A549 (cell line): ENCODE measurements around the gene GSS. TPM values are rescaled to one million over a fixed set of nuclear protein-coding genes. Genes with fewer than 3 reads are reported as not detected.

Experiments
- ATAC-seq, 2 experiments: fragments of 200-7000 bp in 1 of 2; fragments of >200 bp in 1 of 2; cut with Nextera tagmentation in 1 of 2; cut with Tn5 transposase in 1 of 2; 3 replicates each; pipeline versions ENCODE4 v1.8.0 to v1.9.1; 2018 to 2020; ENCODE audit warnings: mild to moderate bottlenecking in 1 of 2, moderate library complexity in 1 of 2
- CTCF ChIA-PET: fragments of 300-600 bp; sonication (Branson Sonifier 250); formaldehyde crosslinking; extraction: SDS; loops from one replicate; lab custom pipeline; 2021; ENCODE audit warnings: antibody characterized with exemption, inconsistent platforms; lab: Yijun Ruan, JAX
- POLR2A ChIA-PET: fragments of 350-600 bp; formaldehyde crosslinking; extraction: SDS; loops from one replicate; lab custom pipeline; 2021; ENCODE audit warnings: antibody characterized with exemption, inconsistent platforms; lab: Yijun Ruan, JAX
- DNase-seq, 2 experiments: peaks; one replicate each; pipeline versions ENCODE4 v3.0.0 to v3.0.0-alpha.2; 2011 to 2016; ENCODE audit warnings: low read depth in 1 of 2, low spot score in 1 of 2
- FAIRE-seq: peaks from 2 replicates; lab custom pipeline; 2011; peaks lifted over from hg19 to GRCh38; lab: Jason Lieb, UNC
- H3K27ac ChIP-seq, 2 experiments: fragments of >200 bp; sonication (Bioruptor Twin); formaldehyde crosslinking; 3 replicates each; pipeline ENCODE4 v1.5.1; 2016 to 2017
- H3K4me1 ChIP-seq: fragments of >200 bp; sonication (Bioruptor Twin); formaldehyde crosslinking; 3 replicates; pipeline ENCODE4 v1.6.1; 2016
- H3K4me2 ChIP-seq: fragments of >200 bp; sonication (Bioruptor Twin); formaldehyde crosslinking; 3 replicates; pipeline ENCODE4 v1.6.1; 2016
- H3K4me3 ChIP-seq: fragments of >200 bp; sonication (Bioruptor Twin); formaldehyde crosslinking; 3 replicates; pipeline ENCODE4 v1.5.1; 2016
- H3K9me3 ChIP-seq: fragments of >200 bp; sonication (Bioruptor Twin); formaldehyde crosslinking; 3 replicates; pipeline ENCODE4 v1.6.1; 2016
- E2F6 ChIP-seq: IDR thresholded peaks from 2 replicates; pipeline ENCODE4 v1.6.1; 2012; ENCODE audit warnings: low read depth, borderline replicate concordance
- ELK1 ChIP-seq: fragments of 150-350 bp; IDR thresholded peaks from 2 replicates; pipeline ENCODE4 v1.6.1; 2014; ENCODE audit warnings: low read depth, mild to moderate bottlenecking, low read length
- ESRRA ChIP-seq: fragments of 150-350 bp; IDR thresholded peaks from 2 replicates; pipeline ENCODE4 v1.6.1; 2014; ENCODE audit warnings: mild to moderate bottlenecking, low read length, borderline replicate concordance
- FOSB ChIP-seq: fragments of 250-450 bp; sonication (Bioruptor Pico); IDR thresholded peaks from 2 replicates; pipeline ENCODE4 v1.5.0; 2020; ENCODE audit warnings: mild to moderate bottlenecking, moderate library complexity
- HOXB13 ChIP-seq: fragments of 250-450 bp; sonication (Bioruptor Pico); IDR thresholded peaks from 2 replicates; pipeline ENCODE4 v1.5.0; 2020; ENCODE audit warnings: low read depth, mild to moderate bottlenecking, moderate library complexity
- HOXB5 ChIP-seq: fragments of 250-450 bp; sonication (Bioruptor Pico); IDR thresholded peaks from 2 replicates; pipeline ENCODE4 v1.5.0; 2020; ENCODE audit warnings: mild to moderate bottlenecking, moderate library complexity
- KDM1A ChIP-seq: fragments of 200-600 bp; sonication (generic); IDR thresholded peaks from 2 replicates; pipeline ENCODE4 v1.6.1; 2016; ENCODE audit warnings: low read depth, mild to moderate bottlenecking
- MAX ChIP-seq: IDR thresholded peaks from 2 replicates; pipeline ENCODE4 v1.6.1; 2012
- NR3C1 ChIP-seq: fragments of >200 bp; sonication (Bioruptor Twin); formaldehyde crosslinking; IDR thresholded peaks from 3 replicates; pipeline ENCODE4 v1.6.1; 2017
- PHF8 ChIP-seq: fragments of 200-600 bp; sonication (generic); IDR thresholded peaks from 2 replicates; pipeline ENCODE4 v1.6.1; 2016; ENCODE audit warnings: low read depth, mild to moderate bottlenecking, antibody characterized with exemption, moderate library complexity, borderline replicate concordance
- RCOR1 ChIP-seq: fragments of 150-350 bp; IDR thresholded peaks from 2 replicates; pipeline ENCODE4 v1.6.1; 2014; ENCODE audit warnings: antibody characterized with exemption, low read length, low read depth
- RFX5 ChIP-seq: fragments of 450-650 bp; IDR thresholded peaks from 2 replicates; pipeline ENCODE4 v1.7.1; 2014; ENCODE audit warnings: antibody characterized with exemption, mild to moderate bottlenecking, moderate library complexity
- RNF2 ChIP-seq: fragments of 200-600 bp; sonication (generic); IDR thresholded peaks from 2 replicates; pipeline ENCODE4 v1.6.1; 2016; ENCODE audit warnings: low read depth, mild to moderate bottlenecking, antibody characterized with exemption, moderate library complexity, borderline replicate concordance
- SMC3 ChIP-seq: fragments of >200 bp; sonication (Bioruptor Twin); formaldehyde crosslinking; IDR thresholded peaks from 3 replicates; pipeline ENCODE4 v1.6.1; 2018; ENCODE audit warnings: inconsistent platforms
- SREBF2 ChIP-seq: fragments of 450-650 bp; IDR thresholded peaks from 2 replicates; pipeline ENCODE4 v1.6.1; 2014; ENCODE audit warnings: mild to moderate bottlenecking, moderate library complexity
- ZSCAN20 ChIP-seq: fragments of 250-450 bp; sonication (Bioruptor Pico); IDR thresholded peaks from 2 replicates; pipeline ENCODE4 v1.8.0; 2022; ENCODE audit warnings: mild to moderate bottlenecking, moderate library complexity
- WGBS: methylation state at CpG from one replicate; pipeline ENCODE4 v1.1.6; 2017; ENCODE audit errors: missing lambda C conversion rate; 5-methylcytosine and 5-hydroxymethylcytosine counted together
- polyA plus RNA-seq, 4 experiments: library from polyadenylated mRNA; depleted of rRNA in 3 of 4; stranded (reverse); fragments of >200 nt; fragmentation: RNase III in 1 of 4; extraction: RNeasy Plus Mini Kit Qiagen cat#74134 plus additional on column Dnase treatment in 1 of 4; gene quantifications; 2 replicates in 3 of 4; 3 replicates in 1 of 4; pipeline ENCODE4 v1.2.3, GENCODE V29; 2011 to 2017
- TF ChIP-seq, protein P1 (sequence below): fragments of 250-450 bp; sonication (Bioruptor Pico); IDR thresholded peaks from 2 replicates; pipeline ENCODE4 v1.5.0; 2020; ENCODE audit warnings: low read depth, mild to moderate bottlenecking, moderate library complexity
- TF ChIP-seq, protein P2 (sequence below): fragments of >200 bp; sonication (Bioruptor Twin); formaldehyde crosslinking; IDR thresholded peaks from 2 replicates; pipeline ENCODE4 v1.6.1; 2016

GSS gene
- polyA plus RNA-seq, 2 of the 4 experiments (the other 2 are of a cell fraction), result 57.1 to 92.4 TPM

- CTCF ChIA-PET, result interaction anchor here (0.6 to 1.4 kb wide), 5 partner anchors 14 to 478 kb away, joined by 3 to 5 read pairs (median 4); partner anchors contain the start of gene GGT7
- WGBS, result 82% methylated on average over 7 of the region's 7 CpGs
- H3K4me3 ChIP-seq, result no peak overlapping the region
- no peak for FAIRE-seq
- TF ChIP-seq E2F6, result no peak
- TF ChIP-seq KDM1A, result no peak
- TF ChIP-seq PHF8, result no peak
- TF ChIP-seq, all 56 proteins: peak for 0
- DNase-seq, result no peak
- no peaks in the 10 kb centered on the region for H3K4me1 ChIP-seq
- POLR2A ChIA-PET, result interaction anchor here (1.4 kb wide), 1 partner anchor 14 kb away, joined by 3 read pairs; no protein-coding TSS in a partner anchor
- H3K4me2 ChIP-seq, result no peak overlapping the region
- no peak overlapping the region for H3K27ac ChIP-seq
- no peak for ATAC-seq
- no peaks in the 10 kb centered on the region for H3K9me3 ChIP-seq
Measured at GRCh38 chr20:34970193-34970840, 14.7 kb upstream of the GSS start.

DNA sequence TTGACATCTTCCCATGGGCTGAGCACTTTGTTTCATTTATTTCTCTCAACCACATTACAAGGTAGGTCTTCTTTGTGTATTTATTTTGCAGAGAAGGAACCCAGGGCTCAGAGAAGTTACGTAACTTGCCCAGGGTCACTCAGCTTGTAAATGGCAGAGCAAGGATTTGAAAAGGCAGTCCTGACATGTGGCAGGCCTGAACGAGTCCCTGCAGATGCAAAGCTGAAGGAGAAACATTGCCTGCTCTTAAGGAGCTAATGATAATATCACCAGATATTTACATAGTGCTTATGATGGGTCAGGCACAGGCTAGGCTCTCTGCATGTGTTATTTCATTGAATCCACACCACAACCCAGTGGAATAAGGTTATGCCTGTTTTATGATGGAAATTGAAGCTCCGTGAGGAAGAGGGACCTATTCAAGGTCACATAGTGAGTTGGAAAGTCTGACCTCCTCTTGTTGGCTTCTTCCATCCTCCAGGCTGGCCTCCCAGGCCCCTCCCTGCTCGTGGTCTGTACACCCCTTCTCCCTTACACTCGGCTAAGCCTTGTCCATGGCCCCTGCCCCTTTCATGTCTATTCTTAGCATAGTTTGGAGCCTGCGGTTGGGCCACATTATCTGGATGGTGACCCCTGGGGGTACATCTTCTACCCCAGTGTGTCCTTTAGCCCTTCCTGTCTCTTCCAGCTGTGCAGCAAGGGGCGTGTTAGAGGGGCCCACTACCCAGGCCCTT, 12.6 kb upstream of the GSS start:
- DNase-seq (no peak), FAIRE-seq (no peak), ATAC-seq (no peak)
- POLR2A ChIA-PET, result interaction anchor here (0.5 kb wide), 1 partner anchor 118 kb away, joined by 3 read pairs; no protein-coding TSS in a partner anchor
- Histone ChIP-seq H3K27ac (no peak overlapping the region), H3K4me1 (no peaks in the 10 kb centered on the region), H3K9me3 (no peaks in the 10 kb centered on the region), H3K4me3 (no peak overlapping the region), H3K4me2 (no peak overlapping the region)
- CTCF ChIA-PET, result interaction anchor here (0.9 to 3.9 kb wide), 3 partner anchors 12 to 112 kb away, joined by 3 to 19 read pairs (median 16); partner anchors contain the start of genes GGT7, GSS and MYH7B
- WGBS, result 66% methylated on average over 7 of the region's 7 CpGs
- TF ChIP-seq RCOR1, result no peak
- TF ChIP-seq ESRRA, result no peak

DNA sequence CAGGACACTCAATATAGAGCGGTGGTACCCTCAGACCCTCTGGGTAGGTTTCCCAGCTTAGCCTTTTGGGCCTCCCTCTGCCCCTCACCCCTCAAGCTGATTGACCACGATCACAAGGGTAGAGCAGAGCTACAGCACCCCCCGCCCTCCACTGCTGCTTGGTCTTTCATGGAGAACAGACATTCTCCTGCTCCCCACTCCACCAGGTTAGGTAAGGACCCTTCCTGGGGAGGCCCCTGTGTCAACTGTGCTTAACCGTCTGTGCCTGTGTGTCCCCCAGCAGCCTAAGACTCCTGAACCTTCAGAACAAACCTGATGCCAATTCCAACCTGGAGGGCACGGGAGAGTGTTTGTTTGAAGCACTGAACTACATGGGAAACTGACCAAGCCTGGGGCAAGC, 11.8 kb upstream of the GSS start:
- H3K4me2 ChIP-seq, result no peak overlapping the region
- no peak overlapping the region for H3K4me3 ChIP-seq
- POLR2A ChIA-PET, result interaction anchor here (0.5 kb wide), 1 partner anchor 119 kb away, joined by 3 read pairs; no protein-coding TSS in a partner anchor
- H3K9me3 ChIP-seq, result no peaks in the 10 kb centered on the region
- ATAC-seq, result no peak
- WGBS, result 68% methylated on average over 5 of the region's 5 CpGs
- TF ChIP-seq MAX, result no peak
- TF ChIP-seq ZSCAN20, result no peak
- no peak for TF ChIP-seq RNF2
- no peak for TF ChIP-seq RFX5
- no peak for TF ChIP-seq ELK1
- TF ChIP-seq FOSB (CRISPR knock-in tag), result no peak
- TF ChIP-seq HOXB5, result no peak
- TF ChIP-seq SMC3, result no peak
- no peak for TF ChIP-seq NR3C1
- TF ChIP-seq, protein P1, sequence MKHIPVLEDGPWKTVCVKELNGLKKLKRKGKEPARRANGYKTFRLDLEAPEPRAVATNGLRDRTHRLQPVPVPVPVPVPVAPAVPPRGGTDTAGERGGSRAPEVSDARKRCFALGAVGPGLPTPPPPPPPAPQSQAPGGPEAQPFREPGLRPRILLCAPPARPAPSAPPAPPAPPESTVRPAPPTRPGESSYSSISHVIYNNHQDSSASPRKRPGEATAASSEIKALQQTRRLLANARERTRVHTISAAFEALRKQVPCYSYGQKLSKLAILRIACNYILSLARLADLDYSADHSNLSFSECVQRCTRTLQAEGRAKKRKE (CRISPR knock-in tag), result no peak
- TF ChIP-seq, protein P2, sequence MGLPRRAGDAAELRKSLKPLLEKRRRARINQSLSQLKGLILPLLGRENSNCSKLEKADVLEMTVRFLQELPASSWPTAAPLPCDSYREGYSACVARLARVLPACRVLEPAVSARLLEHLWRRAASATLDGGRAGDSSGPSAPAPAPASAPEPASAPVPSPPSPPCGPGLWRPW, result no peak
- no peak for TF ChIP-seq HOXB13 (CRISPR knock-in tag)
- no peak for TF ChIP-seq SREBF2
- TF ChIP-seq RCOR1, result no peak
- FAIRE-seq, result no peak
- H3K4me1 ChIP-seq, result no peaks in the 10 kb centered on the region
- DNase-seq, result no peak
- CTCF ChIA-PET, result interaction anchor here (0.9 to 3.9 kb wide), 5 partner anchors 11 to 111 kb away, joined by 3 to 19 read pairs (median 3); partner anchors contain the start of genes GGT7, GSS and MYH7B
- H3K27ac ChIP-seq, result no peak overlapping the region
